ENCODE results near the gene OBSCN. TPM values are rescaled to one million over a fixed set of nuclear protein-coding genes. Genes with fewer than 3 reads are reported as not detected.

OBSCN gene
- total and polyA plus RNA-seq, 2 of the 13 experiments (the other 11 are each of a cell fraction or from before 2014, with no cell fraction given): 0.20 TPM

- H3K4me2 ChIP-seq (ENCODE audit: low read depth, low read length): no peak overlapping the region
- H3K27me3 ChIP-seq (ENCODE audit: control insufficient read depth in 1 of 2, insufficient read depth in 2 of 2, low read length in 2 of 2): peaks cover 8 to 55% of the 10 kb centered on the region in 2 experiments
- no peaks in the 10 kb centered on the region for H3K79me2 ChIP-seq (ENCODE audit: insufficient read depth, low read length)
- H3K4me1 ChIP-seq (ENCODE audit: insufficient read depth, low read length): peaks cover 25% of the 10 kb centered on the region; the same call in 1 of the 2 replicates
- H3K9ac ChIP-seq (ENCODE audit: insufficient read depth, low read depth, low read length): no peak overlapping the region
- POLR2A ChIA-PET: no interaction called here
- H3K4me3 ChIP-seq (replicated peaks in 1 of 3; ENCODE audit: insufficient read depth in 1 of 3, low read depth in 2 of 3, low read length in 3 of 3): no peak overlapping the region
- intact Hi-C loops (cut with micrococcal nuclease; ENCODE audit: unreplicated experiment): no loop called here
- in situ Hi-C loops (cut with HindIII; ENCODE audit: extremely low pct_ligation_motif_present, low pct_unique_long_range_greater_than_20kb): no loop called here
- H2AFZ ChIP-seq (ENCODE audit: low read length): no peak overlapping the region
- no peaks in the 10 kb centered on the region for H3K36me3 ChIP-seq (replicated peaks in 1 of 2; ENCODE audit: control insufficient read depth in 1 of 2, insufficient read depth in 2 of 2, low read length in 2 of 2)
- H3K9me3 ChIP-seq (ENCODE audit: low read length): no peaks in the 10 kb centered on the region
- CTCF ChIA-PET (ENCODE audit: low intra/inter-chr PET ratio, low total read pairs): no interaction called here
- H3K27ac ChIP-seq (ENCODE audit: extremely low read length, insufficient read depth, low read length): no peak overlapping the region
- no TSS peak for BruUV-seq (replicated peaks)
- FAIRE-seq: no peak
- DNase-seq (ENCODE audit: low spot score): no peak
- no CpG with 5 or more reads among the region's 27 CpGs for WGBS (ENCODE audit: low lambda C conversion rate)
- ATAC-seq: peak; percentile 25
- no peaks in the 10 kb centered on the region for H4K20me1 ChIP-seq (ENCODE audit: insufficient read depth, low read length)
- TF ChIP-seq MED1 (CRISPR knock-in tag; IDR thresholded peaks at IDR 0.05): no peak
- peak; percentile 51; the same call in 1 of the 2 replicates for TF ChIP-seq SALL1 (CRISPR knock-in tag; IDR thresholded peaks at IDR 0.05)
- no peak for TF ChIP-seq ZNF3 (CRISPR knock-in tag; IDR thresholded peaks at IDR 0.05)
- TF ChIP-seq, protein P1, sequence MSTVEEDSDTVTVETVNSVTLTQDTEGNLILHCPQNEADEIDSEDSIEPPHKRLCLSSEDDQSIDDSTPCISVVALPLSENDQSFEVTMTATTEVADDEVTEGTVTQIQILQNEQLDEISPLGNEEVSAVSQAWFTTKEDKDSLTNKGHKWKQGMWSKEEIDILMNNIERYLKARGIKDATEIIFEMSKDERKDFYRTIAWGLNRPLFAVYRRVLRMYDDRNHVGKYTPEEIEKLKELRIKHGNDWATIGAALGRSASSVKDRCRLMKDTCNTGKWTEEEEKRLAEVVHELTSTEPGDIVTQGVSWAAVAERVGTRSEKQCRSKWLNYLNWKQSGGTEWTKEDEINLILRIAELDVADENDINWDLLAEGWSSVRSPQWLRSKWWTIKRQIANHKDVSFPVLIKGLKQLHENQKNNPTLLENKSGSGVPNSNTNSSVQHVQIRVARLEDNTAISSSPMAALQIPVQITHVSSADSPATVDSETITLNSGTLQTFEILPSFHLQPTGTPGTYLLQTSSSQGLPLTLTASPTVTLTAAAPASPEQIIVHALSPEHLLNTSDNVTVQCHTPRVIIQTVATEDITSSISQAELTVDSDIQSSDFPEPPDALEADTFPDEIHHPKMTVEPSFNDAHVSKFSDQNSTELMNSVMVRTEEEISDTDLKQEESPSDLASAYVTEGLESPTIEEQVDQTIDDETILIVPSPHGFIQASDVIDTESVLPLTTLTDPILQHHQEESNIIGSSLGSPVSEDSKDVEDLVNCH (CRISPR knock-in tag; IDR thresholded peaks at IDR 0.05): no peak
- TF ChIP-seq HNF4A (CRISPR knock-in tag; IDR thresholded peaks at IDR 0.05): peak; percentile 74
- TF ChIP-seq PHF5A (CRISPR knock-in tag; IDR thresholded peaks at IDR 0.05; ENCODE audit: low read depth, unreplicated experiment): no peak
- no peak for TF ChIP-seq SOX13 (IDR thresholded peaks at IDR 0.05)
- TF ChIP-seq SOX13 (CRISPR knock-in tag; conservative IDR thresholded peaks at IDR 0.05 in 1 of 2, IDR thresholded peaks at IDR 0.05 in 1 of 2): no peak
- TF ChIP-seq TBP (CRISPR knock-in tag; IDR thresholded peaks at IDR 0.05): no peak
- no peak for TF ChIP-seq RARG (CRISPR knock-in tag; IDR thresholded peaks at IDR 0.05; ENCODE audit: low read depth)
- TF ChIP-seq ZBTB7A (CRISPR knock-in tag; IDR thresholded peaks at IDR 0.05): 0 out of 2 replicates have a peak, but pooled peaks have one; percentile 24
- no peak for TF ChIP-seq NFE2L1 (CRISPR knock-in tag; IDR thresholded peaks at IDR 0.05; ENCODE audit: borderline replicate concordance)
- TF ChIP-seq FIP1L1 (IDR thresholded peaks at IDR 0.05; ENCODE audit: borderline replicate concordance, insufficient read depth, low read depth, low read length): no peak
- TF ChIP-seq ZNF747 (CRISPR knock-in tag; IDR thresholded peaks at IDR 0.05; ENCODE audit: borderline replicate concordance): no peak
- TF ChIP-seq WIZ (CRISPR knock-in tag; IDR thresholded peaks at IDR 0.05): no peak
- TF ChIP-seq BCL6 (CRISPR knock-in tag; IDR thresholded peaks at IDR 0.05): no peak
- TF ChIP-seq, protein P2, sequence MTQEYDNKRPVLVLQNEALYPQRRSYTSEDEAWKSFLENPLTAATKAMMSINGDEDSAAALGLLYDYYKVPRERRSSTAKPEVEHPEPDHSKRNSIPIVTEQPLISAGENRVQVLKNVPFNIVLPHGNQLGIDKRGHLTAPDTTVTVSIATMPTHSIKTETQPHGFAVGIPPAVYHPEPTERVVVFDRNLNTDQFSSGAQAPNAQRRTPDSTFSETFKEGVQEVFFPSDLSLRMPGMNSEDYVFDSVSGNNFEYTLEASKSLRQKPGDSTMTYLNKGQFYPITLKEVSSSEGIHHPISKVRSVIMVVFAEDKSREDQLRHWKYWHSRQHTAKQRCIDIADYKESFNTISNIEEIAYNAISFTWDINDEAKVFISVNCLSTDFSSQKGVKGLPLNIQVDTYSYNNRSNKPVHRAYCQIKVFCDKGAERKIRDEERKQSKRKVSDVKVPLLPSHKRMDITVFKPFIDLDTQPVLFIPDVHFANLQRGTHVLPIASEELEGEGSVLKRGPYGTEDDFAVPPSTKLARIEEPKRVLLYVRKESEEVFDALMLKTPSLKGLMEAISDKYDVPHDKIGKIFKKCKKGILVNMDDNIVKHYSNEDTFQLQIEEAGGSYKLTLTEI (CRISPR knock-in tag; conservative IDR thresholded peaks at IDR 0.05): no peak
- TF ChIP-seq TAF1 (CRISPR knock-in tag; IDR thresholded peaks at IDR 0.05): no peak
- peak; percentile 35; the same call in 1 of the 2 replicates for TF ChIP-seq RARA (CRISPR knock-in tag; IDR thresholded peaks at IDR 0.05)
- TF ChIP-seq ZFP1 (CRISPR knock-in tag; IDR thresholded peaks at IDR 0.05): no peak
- TF ChIP-seq HMG20B (CRISPR knock-in tag; conservative IDR thresholded peaks at IDR 0.05): no peak
- no peak for TF ChIP-seq ZNF441 (CRISPR knock-in tag; IDR thresholded peaks at IDR 0.05; ENCODE audit: borderline replicate concordance)
- no peak for TF ChIP-seq SOX6 (IDR thresholded peaks at IDR 0.05)
- TF ChIP-seq SOX6 (CRISPR knock-in tag; IDR thresholded peaks at IDR 0.05): 0 out of 2 replicates have a peak, but pooled peaks have one; percentile 18
Observed at GRCh38 chr1:228279011-228279721, 71.3 kb downstream of the OBSCN start.
